PFSK-1 (cell line): ENCODE measurements around the gene ISG20L2.

ENCODE experiments used
- FOXP2 ChIP-seq: optimal IDR thresholded peaks from 2 replicates; pipeline ENCODE3; 2011; ENCODE audit warnings: borderline replicate concordance, control low read depth, inconsistent platforms; ENCODE audit not compliant: insufficient read depth; ENCODE audit errors: extremely low read length, extremely low read depth
- POLR2AphosphoS5 ChIP-seq: IDR thresholded peaks from 2 replicates; pipeline ENCODE4 v1.6.1; 2012; ENCODE audit warnings: low read depth, mild to moderate bottlenecking, control low read depth, low read length, moderate library complexity
- REST ChIP-seq, 2 experiments: IDR thresholded peaks; 2 replicates each; pipeline versions ENCODE4 v1.6.1 to v1.8.0; 2011 to 2012; ENCODE audit warnings: low read depth in 2 of 2, low read length in 2 of 2, control low read depth in 1 of 2, inconsistent platforms in 1 of 2, mild to moderate bottlenecking in 1 of 2, moderate library complexity in 1 of 2; ENCODE audit not compliant: insufficient read depth in 1 of 2
- SIN3A ChIP-seq: IDR thresholded peaks from 2 replicates; pipeline ENCODE4 v1.6.1; 2012; ENCODE audit warnings: mild to moderate bottlenecking, low read length, moderate library complexity, borderline replicate concordance; ENCODE audit not compliant: insufficient read depth
- TAF1 ChIP-seq: IDR thresholded peaks from 2 replicates; pipeline ENCODE4 v1.6.1; 2012; ENCODE audit warnings: low read length, control low read depth, borderline replicate concordance; ENCODE audit not compliant: insufficient read depth

Gene ISG20L2

GRCh38 chr1:156773607-156774006 is 45.0 kb upstream of the ISG20L2 start:
- TF ChIP-seq TAF1: no peak
- no peak for TF ChIP-seq FOXP2
- no peak for TF ChIP-seq REST (IDR thresholded peaks at IDR 0.05; ENCODE audit: insufficient read depth in 1 of 2, low read depth in 2 of 2, low read length in 2 of 2)
- no peak for TF ChIP-seq SIN3A
- TF ChIP-seq POLR2AphosphoS5: no peak

GRCh38 chr1:156772728-156773497 is 44.3 kb upstream of the ISG20L2 start:
- TF ChIP-seq POLR2AphosphoS5: no peak

- TF ChIP-seq TAF1: no peak
- no peak for TF ChIP-seq SIN3A
- no peak for TF ChIP-seq FOXP2
- no peak for TF ChIP-seq POLR2AphosphoS5
Observed at GRCh38 chr1:156772222-156772621, 43.7 kb upstream of the ISG20L2 start.

GRCh38 chr1:156768610-156769295 is 40.2 kb upstream of the ISG20L2 start:
- TF ChIP-seq TAF1: no peak
- no peak for TF ChIP-seq FOXP2
- no peak for TF ChIP-seq REST (IDR thresholded peaks at IDR 0.05; ENCODE audit: insufficient read depth in 1 of 2, low read depth in 2 of 2, low read length in 2 of 2)
- no peak for TF ChIP-seq POLR2AphosphoS5
- TF ChIP-seq SIN3A: no peak

DNA sequence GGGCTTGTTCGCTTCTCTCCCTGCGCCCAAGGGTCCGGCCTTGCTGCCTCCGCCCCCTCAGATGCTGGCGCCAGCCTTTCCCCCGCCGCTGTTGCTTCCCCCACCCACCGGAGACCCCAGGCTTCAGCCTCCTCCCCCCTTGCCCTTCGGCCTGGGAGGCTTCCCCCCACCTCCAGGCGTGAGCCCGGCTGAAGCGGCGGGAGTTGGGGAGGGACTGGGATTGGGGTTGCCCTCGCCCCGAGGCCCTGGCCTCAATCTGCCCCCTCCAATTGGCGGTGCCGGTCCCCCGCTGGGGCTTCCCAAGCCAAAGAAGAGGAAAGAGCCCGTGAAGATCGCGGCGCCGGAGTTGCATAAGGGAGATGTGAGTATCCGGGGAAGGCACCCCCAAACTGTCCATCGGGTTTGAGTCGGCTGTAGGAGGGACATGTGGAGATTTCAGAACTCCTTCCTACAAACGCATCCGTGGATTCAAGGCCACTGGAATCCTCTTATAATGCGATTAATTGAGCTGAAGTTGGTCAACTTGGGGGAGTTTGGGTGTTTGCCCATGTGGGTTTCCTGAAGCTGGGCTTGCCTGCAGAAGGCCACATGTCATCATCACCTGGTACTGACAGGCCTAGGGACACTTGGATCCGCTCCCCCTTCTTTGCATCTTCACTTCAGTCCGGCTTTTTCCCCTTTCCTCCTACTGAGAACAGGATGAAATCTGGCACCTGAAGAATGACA is 39.5 kb upstream of the ISG20L2 start:
- no peak for TF ChIP-seq TAF1
- no peak for TF ChIP-seq REST (IDR thresholded peaks at IDR 0.05; ENCODE audit: insufficient read depth in 1 of 2, low read depth in 2 of 2, low read length in 2 of 2)
- TF ChIP-seq SIN3A: no peak; the same call in 1 of the 2 replicates
- TF ChIP-seq FOXP2: no peak
- no peak for TF ChIP-seq POLR2AphosphoS5
